Measurements from ENCODE around the gene EIF2S1.
"Not testable (repeated sequence)": the region's sequence is repeated elsewhere in the genome, so short reads cannot be mapped to it uniquely, and the experiment has no call there.

Gene EIF2S1

GRCh38 chr14:67411370-67411769 lies 51.2 kb downstream of the EIF2S1 start:
- no peak for DNase-seq (ENCODE audit: low spot score)

- peak; percentile 48 for DNase-seq (ENCODE audit: low spot score)
Observed at GRCh38 chr14:67411820-67412421, 51.8 kb downstream of the EIF2S1 start, which contains the start of gene PLEK2. Gene PLEK2 (minus strand): TSS chr14:67412165. CDS start chr14:67412059, 106 bp downstream.

- DNase-seq (ENCODE audit: low spot score), result no peak
Observed at GRCh38 chr14:67413806-67414769, 54.0 kb downstream of the EIF2S1 start.

DNA sequence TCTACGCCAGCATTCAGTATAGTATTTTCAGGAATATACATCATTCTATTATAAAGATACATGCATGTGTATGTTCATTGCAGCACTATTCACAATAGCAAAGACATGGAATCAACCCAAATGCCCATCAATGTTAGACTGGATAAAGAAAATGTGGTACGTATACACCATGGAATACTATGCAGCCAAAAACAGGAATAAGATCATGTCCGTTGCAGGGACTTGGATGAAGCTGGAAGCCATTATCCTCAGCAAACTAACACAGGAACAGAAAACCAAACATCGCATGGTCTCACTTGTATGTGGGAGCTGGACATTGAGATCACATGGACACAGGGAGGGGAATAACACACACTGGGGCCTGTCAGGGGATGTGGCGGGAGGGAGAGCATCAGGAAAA lies 55.5 kb downstream of the EIF2S1 start:
- not testable (repeated sequence) for DNase-seq (ENCODE audit: low spot score)

DNA sequence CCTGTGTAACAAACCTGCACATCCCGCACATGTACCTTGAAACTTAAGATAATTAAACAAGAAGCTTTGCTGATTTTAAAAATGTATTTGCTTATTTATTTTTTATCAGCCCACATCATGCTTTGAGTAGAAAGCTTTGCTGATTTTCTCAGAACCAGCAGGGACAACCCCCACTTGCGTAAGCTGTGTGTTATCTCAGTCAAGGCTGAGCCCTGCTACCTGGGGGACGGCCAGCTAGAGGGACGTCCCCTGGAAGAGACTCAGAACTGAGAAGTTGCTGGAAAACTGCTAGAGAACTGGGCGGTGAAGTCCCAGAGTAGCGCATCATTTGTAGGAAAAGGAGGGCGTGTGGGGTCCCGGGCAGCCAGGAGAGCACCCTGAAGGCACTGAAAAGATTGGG lies 56.0 kb downstream of the EIF2S1 start:
- DNase-seq (ENCODE audit: low spot score), result no peak

DNA sequence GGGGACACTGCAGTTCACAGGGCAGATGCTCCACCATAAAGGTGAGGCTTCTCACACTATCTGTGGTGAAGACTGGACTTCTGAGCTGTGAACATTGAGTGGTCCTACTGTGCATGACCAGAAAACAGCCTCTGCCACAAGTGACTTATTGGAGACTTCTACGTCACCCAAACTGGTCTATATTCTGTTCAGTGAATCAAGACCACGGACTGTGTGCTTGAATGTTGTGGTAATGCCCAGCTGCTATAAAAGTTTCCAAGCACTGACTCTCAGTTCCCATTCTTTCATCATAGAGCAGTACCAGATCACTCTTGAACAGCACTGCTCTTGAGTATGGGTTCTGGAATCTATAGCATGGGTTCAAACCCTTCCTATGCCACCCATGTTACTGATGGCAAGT lies 56.7 kb downstream of the EIF2S1 start:
- DNase-seq (ENCODE audit: low spot score), result no peak

GRCh38 chr14:67417633-67418032 lies 57.5 kb downstream of the EIF2S1 start:
- DNase-seq (ENCODE audit: low spot score), result no peak

DNA sequence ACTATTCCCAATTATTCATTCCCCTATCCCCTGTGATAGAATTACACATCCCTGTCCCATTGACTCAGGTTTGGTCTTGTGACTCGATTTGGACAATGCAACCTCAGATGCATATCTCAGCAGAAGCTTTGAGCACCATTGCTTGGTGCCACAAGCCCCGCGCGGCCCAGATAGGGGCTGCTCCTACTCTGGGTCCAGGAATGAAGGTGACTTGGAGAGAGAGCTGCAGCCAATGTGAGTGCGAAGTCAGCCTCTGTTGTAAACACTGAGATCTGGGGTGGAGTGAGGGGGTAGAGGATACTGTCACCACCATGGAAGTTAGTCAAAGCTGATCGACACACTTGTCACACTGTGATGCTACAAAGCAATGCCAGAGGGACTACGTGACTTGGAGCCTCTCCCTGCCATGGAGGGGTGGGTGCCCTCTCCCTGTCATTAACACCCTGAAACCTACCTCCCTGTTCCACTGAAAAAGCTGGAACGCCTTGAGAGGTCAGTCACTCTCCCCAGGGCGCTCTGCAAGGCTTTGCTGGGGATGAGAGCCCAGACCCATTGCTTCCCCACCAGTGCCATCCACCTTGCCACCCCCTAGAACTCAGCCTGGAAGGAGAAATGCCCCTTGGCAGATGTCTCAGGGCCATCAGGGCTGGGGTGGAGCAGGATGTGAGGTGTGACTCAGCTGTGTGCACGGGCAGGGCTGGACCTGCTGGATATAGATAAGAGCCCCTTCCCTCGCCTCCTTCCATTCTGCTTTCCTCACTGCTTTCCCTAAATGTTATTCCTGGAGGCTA lies 58.5 kb downstream of the EIF2S1 start:
- no peak for DNase-seq (ENCODE audit: low spot score)

DNA sequence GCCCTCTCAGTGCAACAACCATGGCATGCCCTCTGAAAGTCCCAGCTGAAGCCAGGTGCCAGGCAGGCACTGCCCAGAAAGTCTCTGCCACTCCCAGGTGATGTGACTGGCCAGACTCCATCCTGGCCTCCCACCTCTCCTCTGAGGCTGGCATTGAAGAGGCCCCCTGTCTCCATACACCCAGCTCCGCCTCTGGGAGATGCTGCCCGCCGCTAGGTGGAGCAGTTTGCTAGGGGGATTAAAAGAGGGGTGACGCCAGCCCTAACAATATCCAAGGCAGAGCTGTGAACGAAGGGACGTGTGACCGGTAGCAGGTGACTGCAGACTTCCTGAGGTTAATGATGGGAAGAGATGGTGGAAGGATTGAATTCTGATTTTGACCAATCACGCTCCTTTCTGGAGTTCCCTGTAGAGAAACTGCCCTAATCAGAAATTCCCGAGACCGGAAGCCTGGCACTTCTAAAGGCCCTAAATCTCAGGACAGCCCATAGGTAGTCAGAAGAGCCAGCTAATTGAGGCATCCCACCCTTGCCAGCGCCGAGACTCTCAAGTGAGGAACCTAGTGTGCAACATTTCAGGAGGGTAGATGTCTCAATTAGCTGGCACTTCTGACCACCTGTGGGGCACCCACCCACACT lies 60.1 kb downstream of the EIF2S1 start:
- peak; percentile 74 for DNase-seq (ENCODE audit: low spot score)

DNA sequence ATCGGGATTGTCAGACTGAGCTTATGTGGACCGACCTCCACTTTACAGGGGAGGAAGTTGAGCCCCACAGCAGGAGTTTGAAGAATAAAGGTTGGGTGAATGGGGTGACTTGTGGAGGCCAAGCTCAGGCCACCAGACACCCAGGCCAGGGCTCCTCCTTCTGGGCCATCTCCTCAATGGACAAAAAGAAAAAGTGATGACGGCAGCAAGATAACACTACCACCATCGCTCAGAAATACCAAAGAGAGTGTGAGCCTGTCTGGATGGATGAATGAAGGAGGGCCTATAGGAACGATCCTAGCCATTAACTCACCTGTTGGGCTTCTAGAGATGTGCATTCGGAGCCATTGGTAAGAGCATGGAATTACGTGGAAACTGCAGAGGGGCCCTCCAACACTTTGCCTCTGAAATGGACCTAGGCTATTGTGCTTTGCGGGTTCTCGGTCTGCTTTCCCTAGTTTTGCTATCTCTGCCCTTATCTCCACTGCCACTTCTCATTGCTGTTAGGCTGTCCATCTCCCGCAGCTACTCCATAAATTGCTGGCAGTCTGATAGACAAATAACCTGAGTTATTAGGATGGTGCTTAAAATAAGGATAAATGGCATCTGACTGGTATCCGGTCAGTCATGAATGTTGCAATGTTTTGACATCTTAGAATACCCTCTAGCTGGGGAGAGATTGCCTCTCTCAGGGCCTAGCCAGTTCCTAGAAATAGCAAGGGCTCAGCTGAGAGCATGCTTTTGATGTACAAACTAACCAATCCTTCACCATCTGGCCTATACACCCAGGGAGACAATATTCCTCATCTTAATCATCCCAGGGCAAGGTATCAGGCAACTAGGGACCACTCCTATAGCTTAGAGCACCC lies 61.5 kb downstream of the EIF2S1 start:
- DNase-seq (ENCODE audit: low spot score), result no peak

GRCh38 chr14:67423424-67423823 lies 63.3 kb downstream of the EIF2S1 start:
- no peak for DNase-seq (ENCODE audit: low spot score)

GRCh38 chr14:67424539-67424938 lies 64.4 kb downstream of the EIF2S1 start:
- DNase-seq (ENCODE audit: low spot score), result no peak

DNA sequence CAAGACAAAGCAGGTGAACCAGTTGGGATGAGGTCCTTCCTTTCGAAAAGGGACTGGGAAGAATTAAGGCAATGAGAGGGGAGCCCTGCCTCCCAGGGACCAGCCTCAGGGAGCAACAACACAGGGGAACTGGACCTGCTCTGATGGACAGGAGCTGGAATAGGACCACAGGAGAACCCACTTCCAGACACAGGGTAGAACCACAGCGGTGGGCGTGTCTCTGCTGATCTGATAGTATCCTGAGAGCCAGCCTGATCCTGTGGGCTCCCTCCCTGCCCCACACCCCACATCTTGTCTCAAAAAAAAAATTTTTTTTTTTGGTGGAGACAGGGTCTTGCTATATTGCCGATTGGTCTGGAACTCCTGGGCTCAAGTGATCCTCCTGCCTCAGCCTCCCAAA lies 65.5 kb downstream of the EIF2S1 start:
- DNase-seq (ENCODE audit: low spot score), result no peak

- DNase-seq (ENCODE audit: low spot score), result no peak
Observed at GRCh38 chr14:67426161-67426560, 66.0 kb downstream of the EIF2S1 start.

GRCh38 chr14:67426983-67427606 lies 67.0 kb downstream of the EIF2S1 start:
- peak; percentile 83 for DNase-seq (ENCODE audit: low spot score)

DNA sequence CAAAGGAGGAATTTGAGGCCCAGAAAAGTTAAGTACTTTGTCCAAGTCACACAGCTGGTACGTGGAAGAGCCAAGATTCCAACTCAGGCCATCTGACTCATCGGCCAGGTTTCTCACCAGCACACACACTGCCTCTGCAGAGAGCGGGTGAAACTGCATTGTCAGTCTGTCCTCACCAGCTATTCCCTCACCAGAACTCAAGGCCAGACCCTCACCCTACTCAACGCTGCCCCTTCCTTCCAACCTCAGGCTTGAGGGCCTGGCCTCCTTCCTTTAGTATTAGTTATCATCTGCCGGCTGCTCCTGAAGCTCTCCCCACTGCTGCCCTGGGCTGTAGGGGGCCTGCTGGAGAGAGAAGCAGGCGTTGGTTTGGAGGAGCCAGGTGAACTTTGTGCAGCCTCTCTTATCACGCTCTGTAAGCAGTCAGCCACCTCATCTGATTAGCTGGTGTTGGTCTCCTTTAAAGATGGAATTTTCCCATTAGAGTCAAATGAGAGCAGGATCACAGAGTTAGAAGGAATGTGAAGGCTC lies 68.4 kb downstream of the EIF2S1 start:
- no peak for DNase-seq (ENCODE audit: low spot score)

GRCh38 chr14:67429510-67430205 lies 69.5 kb downstream of the EIF2S1 start:
- DNase-seq (ENCODE audit: low spot score), result peak; percentile 49

DNA sequence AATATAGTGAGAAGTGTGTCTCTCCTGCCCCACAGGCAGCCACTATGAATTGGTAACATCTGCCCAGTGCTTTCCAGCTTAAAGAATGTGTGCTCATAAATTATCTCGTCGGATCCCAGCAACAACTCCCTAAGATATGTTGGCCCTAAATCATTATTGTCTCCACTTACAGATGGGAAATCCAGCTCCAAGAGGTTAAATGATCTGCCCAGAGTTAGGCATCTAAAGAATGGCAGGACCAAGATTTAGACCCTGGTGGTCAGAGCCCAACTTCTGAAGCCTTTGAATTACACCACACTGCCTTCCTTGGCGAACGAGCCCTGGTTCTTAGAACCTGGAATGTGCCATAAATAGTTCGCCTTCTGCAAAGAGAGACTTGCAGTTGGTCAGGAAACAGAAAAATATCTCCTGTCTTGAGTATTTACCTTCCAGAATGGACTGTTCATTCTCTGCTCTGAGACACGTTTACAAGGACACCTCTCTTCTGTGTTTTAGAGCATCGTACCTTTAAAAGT lies 72.0 kb downstream of the EIF2S1 start:
- no peak for DNase-seq (ENCODE audit: low spot score)

DNA sequence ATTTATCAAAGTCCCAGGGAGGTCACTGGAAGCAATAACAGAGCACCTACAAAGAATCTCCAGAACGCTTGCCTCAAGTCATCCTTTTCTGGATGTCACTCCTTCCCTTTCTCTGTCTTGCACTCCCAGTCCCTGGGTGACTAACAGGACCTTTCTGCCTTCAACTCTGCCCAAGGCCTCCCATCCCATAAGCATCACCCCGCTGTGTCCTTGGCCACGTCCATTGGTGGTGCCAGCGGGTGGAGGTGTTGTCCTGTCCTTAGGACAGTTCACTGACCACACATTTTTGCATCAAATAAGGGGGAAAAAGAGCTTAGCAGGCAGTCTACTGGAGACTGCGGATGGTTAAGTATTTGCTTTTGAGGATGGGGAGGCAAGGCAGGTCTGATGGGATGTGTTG lies 75.5 kb downstream of the EIF2S1 start:
- no peak for DNase-seq (ENCODE audit: low spot score)

Measured in D341Med (cell line).